ENCODE measurements around the gene C17orf107.

Gene C17orf107

DNA sequence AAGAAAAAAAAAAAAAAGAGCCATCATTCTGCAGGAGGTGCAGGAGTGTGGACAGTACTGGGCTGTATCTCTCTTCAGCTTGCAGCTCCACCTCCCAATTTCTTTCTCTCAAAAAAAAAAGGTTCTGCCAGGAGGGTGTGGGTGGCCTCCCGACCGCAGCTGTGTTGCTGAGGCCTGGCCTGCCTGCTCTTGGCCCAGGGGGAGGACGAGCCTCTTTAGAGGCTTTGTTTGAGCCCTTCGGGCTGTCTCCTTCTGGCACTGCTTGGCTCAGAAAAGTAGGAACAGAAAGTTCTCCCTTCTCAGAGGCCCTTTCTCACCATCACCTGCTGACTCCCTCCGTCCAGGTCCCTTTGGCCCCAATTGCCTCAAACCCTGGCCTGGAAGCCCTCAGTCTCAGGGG is 22.2 kb upstream of the C17orf107 start:
- DNase-seq, result no peak

DNA sequence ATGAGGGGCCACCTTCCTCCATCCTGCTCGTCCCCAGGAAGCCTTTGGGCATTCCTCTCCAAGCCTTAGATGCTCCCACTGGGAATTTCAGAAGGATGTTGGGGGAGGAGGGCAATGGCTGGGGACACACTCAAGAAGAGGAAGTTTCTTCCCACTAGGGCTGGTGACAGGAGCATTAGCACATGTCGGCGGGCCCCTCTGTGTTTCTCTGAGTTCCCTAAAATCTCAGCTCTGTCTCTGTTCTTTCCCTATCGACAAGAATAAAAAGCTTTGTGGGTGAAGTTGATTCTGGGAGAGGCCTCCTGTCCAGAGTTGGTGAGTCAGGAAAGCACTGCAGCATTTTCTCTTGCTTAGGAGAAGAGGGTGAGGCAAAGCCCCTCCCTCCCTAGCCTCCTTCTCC is 19.7 kb upstream of the C17orf107 start:
- no peak for DNase-seq

DNA sequence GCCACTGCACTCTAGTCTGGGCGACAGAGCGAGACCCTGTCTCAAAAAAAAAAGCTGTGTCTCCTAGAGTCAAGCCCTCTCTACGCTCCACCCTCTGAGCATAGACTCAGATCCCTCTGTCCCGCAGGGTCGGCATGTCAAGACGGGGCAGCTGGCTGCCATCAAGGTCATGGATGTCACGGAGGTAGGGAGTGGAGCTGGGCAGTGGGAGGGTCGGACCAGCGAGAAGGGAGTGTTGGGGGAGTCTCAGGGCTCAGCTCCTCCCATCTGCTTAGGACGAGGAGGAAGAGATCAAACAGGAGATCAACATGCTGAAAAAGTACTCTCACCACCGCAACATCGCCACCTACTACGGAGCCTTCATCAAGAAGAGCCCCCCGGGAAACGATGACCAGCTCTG is 18.5 kb upstream of the C17orf107 start:
- no peak for DNase-seq

DNA sequence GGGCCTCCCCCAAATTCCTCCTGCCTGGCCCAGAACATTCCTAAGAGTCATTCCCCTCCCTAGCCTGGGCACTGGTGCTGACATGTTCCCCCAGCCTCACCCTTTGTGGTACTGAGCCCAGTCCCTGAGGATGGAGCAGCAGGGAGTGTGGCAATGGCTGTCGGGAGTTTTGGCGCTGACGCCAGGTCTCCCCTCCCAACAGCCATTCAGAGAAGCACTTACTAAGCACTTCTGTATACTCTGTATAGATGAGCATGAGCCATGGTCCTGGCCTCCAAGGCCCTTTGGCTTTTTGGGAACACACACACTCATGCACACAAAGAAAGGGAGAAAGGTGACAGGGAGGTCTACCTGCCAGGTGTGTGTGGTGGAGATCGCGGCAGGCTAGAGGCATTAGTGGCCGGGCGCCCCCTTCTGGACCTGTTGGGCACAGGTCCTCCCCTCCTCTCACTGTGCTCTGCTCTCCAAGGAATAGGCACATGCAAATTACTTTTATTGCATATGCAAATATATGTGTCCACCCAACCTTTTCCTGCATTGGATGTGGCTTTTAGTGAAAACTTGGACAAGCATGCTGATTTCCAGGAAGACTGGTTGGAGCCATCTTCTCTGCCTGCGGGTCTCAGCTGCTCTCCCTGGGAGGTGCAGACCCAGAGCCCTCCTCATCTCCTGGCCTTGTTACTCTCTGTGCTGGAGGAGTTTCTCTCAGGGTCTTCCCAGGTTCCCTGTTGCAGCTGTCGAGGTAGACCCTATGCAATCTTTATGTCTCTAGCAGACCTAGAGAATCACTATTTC is 17.4 kb upstream of the C17orf107 start:
- no peak for DNase-seq

DNA sequence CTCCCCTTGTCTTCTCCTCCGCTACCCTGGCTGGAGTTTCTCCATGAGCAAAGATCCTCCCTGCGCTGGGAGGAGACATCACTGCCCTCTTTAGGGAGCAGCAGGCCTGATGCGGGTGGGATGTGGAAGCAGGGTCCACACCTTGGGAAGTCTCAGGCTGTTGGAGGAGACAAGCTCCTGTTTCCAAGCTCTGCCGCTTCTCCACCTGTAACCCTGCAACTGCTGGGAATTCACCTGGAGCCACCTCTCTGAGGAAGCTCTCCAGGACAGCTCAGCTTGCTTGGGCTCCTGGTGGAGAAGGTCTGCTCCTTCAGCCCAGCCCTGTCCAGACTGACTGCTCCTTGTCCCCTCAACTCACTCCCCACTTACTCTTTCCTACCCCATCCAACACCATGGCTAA is 14.8 kb upstream of the C17orf107 start:
- DNase-seq, result no peak

DNA sequence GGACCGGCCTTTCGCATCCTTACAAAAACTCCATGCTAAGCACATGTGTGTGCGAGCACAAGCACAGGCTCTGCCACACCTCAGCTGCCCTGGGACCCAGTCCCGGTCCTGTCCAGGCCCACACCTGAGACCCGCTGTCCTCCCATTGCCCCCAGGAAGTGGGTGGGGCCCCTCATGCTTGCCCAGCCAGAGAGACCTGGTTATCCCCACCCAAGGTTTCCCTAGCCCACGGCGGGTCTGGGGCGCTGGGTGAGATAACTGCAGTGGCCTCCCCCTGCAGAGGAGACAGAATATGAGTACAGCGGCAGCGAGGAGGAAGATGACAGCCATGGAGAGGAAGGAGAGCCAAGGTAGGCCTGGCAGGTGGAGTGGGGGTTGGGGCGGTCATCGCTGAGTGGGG is 12.5 kb upstream of the C17orf107 start:
- DNase-seq, result no peak

DNA sequence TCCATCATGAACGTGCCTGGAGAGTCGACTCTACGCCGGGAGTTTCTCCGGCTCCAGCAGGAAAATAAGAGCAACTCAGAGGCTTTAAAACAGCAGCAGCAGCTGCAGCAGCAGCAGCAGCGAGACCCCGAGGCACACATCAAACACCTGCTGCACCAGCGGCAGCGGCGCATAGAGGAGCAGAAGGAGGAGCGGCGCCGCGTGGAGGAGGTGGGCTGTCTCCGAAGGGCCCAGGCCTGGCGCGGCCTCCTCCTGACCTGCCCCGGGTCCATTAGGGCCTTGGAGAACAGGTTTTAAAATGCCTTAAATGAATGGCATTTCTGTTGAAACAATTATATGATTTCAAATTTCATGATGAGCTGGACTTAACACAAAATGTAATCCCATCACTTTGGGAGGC is 11.8 kb upstream of the C17orf107 start:
- DNase-seq, result no peak

DNA sequence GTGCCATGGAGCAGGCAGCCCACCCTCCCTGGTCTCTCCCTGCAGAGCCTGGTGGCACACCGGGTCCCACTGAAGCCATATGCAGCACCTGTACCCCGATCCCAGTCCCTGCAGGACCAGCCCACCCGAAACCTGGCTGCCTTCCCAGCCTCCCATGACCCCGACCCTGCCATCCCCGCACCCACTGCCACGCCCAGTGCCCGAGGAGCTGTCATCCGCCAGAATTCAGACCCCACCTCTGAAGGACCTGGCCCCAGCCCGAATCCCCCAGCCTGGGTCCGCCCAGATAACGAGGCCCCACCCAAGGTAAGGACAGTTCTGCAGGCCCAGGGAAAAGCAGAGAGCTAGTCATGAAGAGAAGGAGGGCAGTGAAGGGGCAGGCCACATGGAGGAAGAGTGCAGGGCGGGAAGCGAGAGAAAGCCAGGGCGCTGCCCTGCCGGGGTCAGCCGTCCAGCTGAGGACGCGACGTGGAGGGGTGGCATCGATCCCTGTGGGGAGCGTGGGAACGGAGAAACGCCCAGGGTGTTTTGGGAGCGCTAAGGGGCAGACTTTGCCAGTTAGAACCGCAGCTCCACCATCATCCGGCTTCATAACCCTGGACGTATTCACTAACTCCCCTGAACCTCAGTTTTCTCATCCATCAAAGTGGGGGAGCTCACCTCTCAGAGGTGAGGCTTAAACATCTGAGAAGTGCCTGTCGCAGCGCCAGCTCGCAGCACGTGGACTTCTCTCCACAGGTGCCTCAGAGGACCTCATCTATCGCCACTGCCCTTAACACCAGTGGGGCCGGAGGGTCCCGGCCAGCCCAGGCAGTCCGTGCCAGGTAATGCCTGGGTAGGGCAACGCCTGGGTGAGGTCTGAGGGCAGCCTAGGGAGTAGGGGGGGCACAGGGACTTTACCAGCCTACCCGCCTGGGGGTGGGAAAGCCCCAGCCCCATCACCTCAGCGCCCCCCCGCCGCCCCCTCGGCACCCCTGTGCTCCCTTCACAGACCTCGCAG is 7.6 kb upstream of the C17orf107 start:
- DNase-seq, result no peak

DNA sequence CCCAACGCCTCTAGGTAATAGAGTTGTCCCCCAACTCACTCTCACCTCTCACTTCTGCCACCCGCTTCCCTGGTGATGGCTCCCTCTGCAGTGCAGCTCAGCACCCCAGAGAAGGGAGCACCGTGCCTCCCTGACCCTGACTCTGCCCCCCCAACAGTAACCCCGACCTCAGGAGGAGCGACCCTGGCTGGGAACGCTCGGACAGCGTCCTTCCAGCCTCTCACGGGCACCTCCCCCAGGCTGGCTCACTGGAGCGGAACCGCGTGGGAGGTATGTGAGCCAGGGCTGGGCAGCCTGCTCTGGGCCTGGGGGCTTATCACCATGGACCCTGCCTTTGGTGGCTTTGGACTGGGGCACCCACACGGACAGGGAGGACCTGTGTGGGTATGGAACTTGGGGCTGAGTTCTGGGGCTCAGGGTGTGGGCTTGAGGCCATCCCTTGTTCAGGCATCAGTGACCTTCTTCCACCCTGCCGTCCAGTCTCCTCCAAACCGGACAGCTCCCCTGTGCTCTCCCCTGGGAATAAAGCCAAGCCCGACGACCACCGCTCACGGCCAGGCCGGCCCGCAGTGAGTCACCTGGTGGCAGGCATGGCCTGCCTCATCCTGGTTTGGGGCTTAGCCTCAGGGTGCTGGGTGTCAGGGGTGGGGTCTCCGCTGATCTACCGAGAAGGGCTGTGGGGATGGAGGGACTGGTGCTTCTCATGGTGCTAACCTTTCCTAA is 6.7 kb upstream of the C17orf107 start:
- DNase-seq, result no peak

DNA sequence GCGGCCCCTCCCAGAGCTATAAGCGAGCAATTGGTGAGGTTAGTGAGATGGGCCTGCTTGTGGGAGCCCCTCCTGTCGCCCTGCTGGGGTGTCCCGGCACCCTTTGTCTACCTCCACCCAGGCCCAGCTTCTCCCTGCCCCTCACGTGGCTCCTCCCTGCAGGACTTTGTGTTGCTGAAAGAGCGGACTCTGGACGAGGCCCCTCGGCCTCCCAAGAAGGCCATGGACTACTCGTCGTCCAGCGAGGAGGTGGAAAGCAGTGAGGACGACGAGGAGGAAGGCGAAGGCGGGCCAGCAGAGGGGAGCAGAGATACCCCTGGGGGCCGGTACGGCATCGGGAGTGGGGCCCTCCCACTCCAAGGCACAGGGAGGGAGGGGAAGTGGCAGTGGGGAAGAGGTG is 6.1 kb upstream of the C17orf107 start:
- no peak for DNase-seq

DNA sequence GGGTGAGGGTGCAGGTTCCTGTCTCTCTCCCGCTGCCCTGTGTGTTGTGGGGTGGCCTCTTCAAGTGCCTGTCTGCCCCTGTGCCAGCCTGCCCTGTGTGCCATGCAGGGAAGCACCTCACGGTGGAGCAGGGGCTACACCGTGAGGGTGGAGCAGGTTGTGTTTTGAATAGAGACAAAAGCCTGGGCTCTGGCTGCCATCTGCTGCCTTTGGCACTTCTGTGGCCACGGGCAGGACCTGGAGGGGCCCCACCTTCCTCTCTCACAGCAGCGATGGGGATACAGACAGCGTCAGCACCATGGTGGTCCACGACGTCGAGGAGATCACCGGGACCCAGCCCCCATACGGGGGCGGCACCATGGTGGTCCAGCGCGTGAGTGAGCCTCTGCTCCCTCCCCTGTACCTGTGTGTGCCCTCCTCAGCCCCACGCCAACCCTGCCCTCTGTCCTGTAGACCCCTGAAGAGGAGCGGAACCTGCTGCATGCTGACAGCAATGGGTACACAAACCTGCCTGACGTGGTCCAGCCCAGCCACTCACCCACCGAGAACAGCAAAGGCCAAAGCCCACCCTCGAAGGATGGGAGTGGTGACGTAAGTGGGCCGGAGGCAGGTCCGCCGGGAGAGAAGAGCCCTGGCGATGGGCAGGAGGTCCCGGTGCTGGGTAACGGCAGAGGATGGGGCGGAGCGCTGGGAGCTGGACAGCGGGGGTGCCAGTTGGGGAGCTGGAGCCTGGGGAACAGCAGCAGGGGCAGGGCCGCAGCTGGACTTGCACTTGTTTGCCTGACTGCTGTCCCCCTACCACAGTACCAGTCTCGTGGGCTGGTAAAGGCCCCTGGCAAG is 5.4 kb upstream of the C17orf107 start:
- no peak for DNase-seq

DNA sequence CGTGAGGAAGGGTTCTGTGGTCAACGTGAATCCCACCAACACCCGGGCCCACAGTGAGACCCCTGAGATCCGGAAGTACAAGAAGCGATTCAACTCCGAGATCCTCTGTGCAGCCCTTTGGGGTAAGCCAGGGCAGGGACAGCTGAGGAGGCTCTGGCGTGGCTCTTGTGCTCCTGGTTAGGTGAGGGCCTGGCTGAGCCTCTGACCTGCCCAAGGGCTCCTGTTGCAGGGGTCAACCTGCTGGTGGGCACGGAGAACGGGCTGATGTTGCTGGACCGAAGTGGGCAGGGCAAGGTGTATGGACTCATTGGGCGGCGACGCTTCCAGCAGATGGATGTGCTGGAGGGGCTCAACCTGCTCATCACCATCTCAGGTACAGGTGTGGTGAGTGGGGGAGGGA is 4.2 kb upstream of the C17orf107 start:
- DNase-seq, result no peak

DNA sequence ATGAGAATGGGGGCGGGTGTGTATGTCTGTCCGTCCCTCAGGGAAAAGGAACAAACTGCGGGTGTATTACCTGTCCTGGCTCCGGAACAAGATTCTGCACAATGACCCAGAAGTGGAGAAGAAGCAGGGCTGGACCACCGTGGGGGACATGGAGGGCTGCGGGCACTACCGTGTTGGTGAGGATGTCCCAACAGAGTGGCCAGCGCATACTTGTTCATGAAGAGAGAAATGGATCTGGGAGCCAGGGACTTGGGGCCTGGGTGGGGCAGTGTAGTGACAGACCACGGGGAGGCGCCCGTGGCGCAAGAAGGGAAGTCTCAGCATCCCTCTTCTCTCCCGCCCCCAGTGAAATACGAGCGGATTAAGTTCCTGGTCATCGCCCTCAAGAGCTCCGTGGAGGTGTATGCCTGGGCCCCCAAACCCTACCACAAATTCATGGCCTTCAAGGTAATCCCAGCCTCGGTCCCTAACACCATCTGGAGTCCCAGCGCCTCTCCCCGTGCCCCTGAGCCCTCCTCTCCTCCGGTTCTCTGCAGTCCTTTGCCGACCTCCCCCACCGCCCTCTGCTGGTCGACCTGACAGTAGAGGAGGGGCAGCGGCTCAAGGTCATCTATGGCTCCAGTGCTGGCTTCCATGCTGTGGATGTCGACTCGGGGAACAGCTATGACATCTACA is 3.5 kb upstream of the C17orf107 start:
- DNase-seq, result no peak

DNA sequence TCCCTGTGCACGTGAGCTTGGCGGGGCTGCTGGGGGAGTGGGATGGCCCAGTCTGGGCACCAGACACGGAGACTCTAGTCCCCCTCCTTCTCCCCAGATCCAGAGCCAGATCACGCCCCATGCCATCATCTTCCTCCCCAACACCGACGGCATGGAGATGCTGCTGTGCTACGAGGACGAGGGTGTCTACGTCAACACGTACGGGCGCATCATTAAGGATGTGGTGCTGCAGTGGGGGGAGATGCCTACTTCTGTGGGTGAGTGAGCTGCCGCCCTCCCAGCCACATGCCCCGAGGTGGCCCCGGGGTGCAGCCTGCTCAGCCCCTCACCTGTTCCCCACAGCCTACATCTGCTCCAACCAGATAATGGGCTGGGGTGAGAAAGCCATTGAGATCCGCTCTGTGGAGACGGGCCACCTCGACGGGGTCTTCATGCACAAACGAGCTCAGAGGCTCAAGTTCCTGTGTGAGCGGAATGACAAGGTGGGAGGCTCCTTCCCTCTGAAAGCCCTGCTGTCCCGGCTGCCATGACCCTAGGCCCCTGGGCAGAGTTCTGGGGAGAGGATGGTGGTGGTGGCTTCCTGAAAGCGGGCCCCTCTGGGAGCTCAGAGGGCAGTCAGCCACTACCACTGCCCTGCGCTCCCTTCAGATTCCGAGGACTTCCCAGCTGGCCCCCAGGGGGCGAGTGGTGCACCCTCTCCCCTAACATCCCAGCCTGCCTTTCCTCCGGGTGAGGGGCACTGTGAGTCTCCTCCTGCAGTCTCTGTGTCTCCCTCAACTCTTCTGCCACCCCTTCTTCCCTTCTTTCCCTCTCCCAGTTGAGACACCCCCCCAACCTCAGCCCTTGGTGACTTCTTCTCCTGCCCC is 2.8 kb upstream of the C17orf107 start:
- DNase-seq, result no peak

DNA sequence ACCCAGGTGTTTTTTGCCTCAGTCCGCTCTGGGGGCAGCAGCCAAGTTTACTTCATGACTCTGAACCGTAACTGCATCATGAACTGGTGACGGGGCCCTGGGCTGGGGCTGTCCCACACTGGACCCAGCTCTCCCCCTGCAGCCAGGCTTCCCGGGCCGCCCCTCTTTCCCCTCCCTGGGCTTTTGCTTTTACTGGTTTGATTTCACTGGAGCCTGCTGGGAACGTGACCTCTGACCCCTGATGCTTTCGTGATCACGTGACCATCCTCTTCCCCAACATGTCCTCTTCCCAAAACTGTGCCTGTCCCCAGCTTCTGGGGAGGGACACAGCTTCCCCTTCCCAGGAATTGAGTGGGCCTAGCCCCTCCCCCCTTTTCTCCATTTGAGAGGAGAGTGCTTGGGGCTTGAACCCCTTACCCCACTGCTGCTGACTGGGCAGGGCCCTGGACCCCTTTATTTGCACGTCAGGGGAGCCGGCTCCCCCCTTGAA is 2.1 kb upstream of the C17orf107 start:
- DNase-seq, result no peak

DNA sequence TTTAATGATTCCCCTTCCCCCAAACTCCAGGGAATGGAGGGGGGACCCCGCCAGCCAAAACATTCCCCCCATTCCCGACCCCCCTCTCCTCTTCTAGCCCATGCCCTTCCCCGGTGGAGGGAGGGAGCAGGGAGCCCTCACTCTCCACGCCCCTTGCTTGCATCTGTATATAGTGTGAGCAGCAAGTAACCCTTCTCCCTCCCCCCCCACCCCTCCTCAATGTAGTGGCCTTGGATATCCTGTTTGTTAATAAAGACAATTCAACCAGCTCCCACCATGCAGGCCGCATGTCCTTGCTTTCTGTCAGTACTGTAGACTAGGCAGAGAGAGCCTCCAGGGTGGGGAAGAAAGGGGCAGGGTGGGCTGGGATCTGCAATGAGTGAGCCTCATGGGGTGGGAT is 1.6 kb upstream of the C17orf107 start:
- DNase-seq, result no peak

DNA sequence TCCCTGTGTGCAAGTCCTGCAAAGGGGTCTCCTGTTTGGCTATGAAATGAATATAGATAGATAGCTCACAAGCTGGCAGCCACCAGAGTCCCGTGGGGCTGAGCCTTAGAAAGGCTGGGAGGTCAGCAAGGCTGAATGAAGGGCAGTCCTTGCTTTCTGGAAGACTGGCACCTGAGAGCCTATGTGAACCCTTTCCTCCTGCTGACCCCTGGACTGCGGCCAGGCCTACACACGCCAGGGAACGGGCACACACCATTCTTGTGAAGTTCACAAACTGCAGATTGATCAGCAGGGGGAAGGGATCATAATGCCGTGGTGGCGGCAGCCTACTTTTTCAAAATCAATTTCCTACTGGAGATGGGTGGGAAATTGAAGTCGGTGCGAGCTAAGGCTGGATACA is 985 bp upstream of the C17orf107 start:
- DNase-seq, result no peak

DNA sequence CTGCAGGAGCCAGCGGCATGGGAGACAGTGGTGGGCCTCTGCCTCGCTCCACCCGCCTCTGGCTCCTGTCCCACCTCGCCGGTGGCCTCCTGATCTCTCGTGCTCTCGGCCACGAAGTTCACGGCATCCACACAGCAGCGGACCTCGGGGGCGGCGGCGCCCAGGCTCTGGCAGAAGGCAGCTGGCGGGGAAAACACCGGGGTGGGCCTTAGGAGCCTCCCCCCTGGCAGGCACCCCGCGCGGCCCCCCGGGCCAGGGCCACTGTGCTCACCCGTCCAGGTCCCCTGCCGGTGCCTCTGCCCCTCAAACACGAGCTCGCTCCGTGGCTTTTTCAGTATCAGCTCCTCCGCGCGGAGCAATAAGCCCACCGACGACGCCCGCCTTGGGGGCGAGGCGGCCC is 409 bp upstream of the C17orf107 start:
- no peak for DNase-seq

DNA sequence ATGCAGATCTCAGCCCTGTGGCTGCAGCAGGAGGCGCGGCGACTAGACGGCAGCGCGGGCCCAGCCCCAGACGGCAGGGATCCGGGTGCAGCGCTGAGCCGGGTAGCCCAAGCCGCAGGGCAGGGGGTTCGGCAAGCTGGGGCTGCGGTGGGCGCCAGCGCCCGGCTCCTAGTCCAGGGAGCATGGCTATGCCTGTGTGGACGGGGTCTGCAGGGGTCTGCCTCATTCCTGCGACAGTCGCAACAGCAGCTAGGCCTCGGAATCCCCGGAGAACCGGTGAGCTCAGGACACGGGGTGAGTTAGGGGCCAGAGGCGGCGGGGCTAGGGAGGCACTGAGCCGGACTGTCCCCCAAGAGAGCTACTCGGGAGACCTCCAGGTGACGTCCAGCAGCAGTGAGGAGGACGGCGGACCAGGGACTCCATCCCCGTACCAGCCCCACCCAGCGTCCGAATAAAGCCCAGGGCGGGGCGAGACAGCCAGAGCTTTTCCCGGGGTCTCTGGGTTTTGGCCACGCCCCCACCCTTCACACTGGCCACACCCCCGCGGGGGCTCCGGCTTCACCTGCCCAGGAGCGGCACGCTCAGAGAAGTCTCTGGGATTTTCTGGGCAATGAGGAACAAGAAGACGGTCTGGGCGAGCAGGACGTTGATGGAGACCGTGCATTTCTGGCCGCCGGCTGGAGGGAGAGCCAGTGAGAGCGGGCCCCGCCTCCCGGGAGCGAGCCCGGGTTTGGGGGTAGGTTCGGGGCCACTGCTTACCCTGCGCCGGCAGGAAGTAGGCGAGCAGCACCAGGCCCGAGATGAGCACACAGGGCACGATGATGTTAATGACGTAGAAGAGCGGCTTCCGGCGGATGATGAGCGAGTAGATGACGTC is 1.1 kb downstream of the C17orf107 start:
- no peak for DNase-seq
